H9 (cell line): Measurements from ENCODE around the gene CREB3L2. TPM values are rescaled to one million over a fixed set of nuclear protein-coding genes. Genes with fewer than 3 reads are reported as not detected.
A peak's percentile ranks its signal among the peaks of the same experiment; 100 is the strongest.

Experiments
- DNase-seq: peaks from one replicate; pipeline ENCODE4 v3.0.0-alpha.2; 2017
- H2AFZ ChIP-seq: one replicate; pipeline ENCODE4 v1.6.1; 2013; ENCODE audit warnings: mild to moderate bottlenecking, low read length, control low read depth, moderate library complexity
- H2AK5ac ChIP-seq: 2 replicates; pipeline ENCODE4 v1.6.1; 2013; ENCODE audit warnings: low read length, control low read depth, mixed read lengths; ENCODE audit not compliant: insufficient read length
- H2BK120ac ChIP-seq: one replicate; pipeline ENCODE4 v1.6.1; 2013; ENCODE audit warnings: low read depth, mild to moderate bottlenecking, low read length, control low read depth, inconsistent platforms; ENCODE audit not compliant: poor library complexity, severe bottlenecking
- H2BK12ac ChIP-seq: 2 replicates; pipeline ENCODE4 v1.6.1; 2013; ENCODE audit warnings: low read length, control low read depth, mixed read lengths, low read depth; ENCODE audit not compliant: insufficient read length
- H2BK15ac ChIP-seq: 2 replicates; pipeline ENCODE4 v1.6.1; 2013; ENCODE audit warnings: low read depth, low read length, control low read depth
- H2BK20ac ChIP-seq: one replicate; pipeline ENCODE4 v1.6.1; 2013; ENCODE audit warnings: low read depth, mild to moderate bottlenecking, low read length, control low read depth, inconsistent platforms; ENCODE audit not compliant: poor library complexity, severe bottlenecking
- H2BK5ac ChIP-seq: 2 replicates; pipeline ENCODE4 v1.6.1; 2013; ENCODE audit warnings: low read length, control low read depth, mixed read lengths; ENCODE audit not compliant: insufficient read length
- H3K14ac ChIP-seq: 2 replicates; pipeline ENCODE4 v1.6.1; 2013; ENCODE audit warnings: low read length, control low read depth; ENCODE audit not compliant: insufficient read depth
- H3K18ac ChIP-seq: 2 replicates; pipeline ENCODE4 v1.6.1; 2013; ENCODE audit warnings: low read depth, mild to moderate bottlenecking, mixed read lengths, low read length, control low read depth; ENCODE audit not compliant: insufficient read length
- H3K23ac ChIP-seq: 2 replicates; pipeline ENCODE4 v1.6.1; 2013; ENCODE audit warnings: low read length, control low read depth, mixed read lengths, low read depth; ENCODE audit not compliant: insufficient read length
- H3K23me2 ChIP-seq: 2 replicates; pipeline ENCODE4 v1.6.1; 2013; ENCODE audit warnings: low read depth, mild to moderate bottlenecking, mixed read lengths, low read length, control low read depth; ENCODE audit not compliant: insufficient read length, poor library complexity, severe bottlenecking
- H3K27ac ChIP-seq: 2 replicates; pipeline ENCODE4 v1.5.1; 2013; ENCODE audit warnings: low read length, control low read depth, mixed read lengths, low read depth; ENCODE audit not compliant: insufficient read length
- H3K27me3 ChIP-seq: 2 replicates; pipeline ENCODE4 v1.6.1; 2013; ENCODE audit warnings: low read length, control low read depth, inconsistent platforms; ENCODE audit not compliant: insufficient read depth
- H3K4ac ChIP-seq: 2 replicates; pipeline ENCODE4 v1.6.1; 2013; ENCODE audit warnings: low read depth, mild to moderate bottlenecking, control low read depth, inconsistent platforms, low read length, moderate library complexity
- H3K4me1 ChIP-seq: 2 replicates; pipeline ENCODE4 v1.6.1; 2013; ENCODE audit warnings: low read length, control low read depth, inconsistent platforms; ENCODE audit not compliant: insufficient read depth
- H3K4me2 ChIP-seq: 2 replicates; pipeline ENCODE4 v1.6.1; 2013; ENCODE audit warnings: low read length, control low read depth, mixed read lengths; ENCODE audit not compliant: insufficient read length, insufficient read depth
- H3K56ac ChIP-seq: 2 replicates; pipeline ENCODE4 v1.6.1; 2013; ENCODE audit warnings: low read depth, mild to moderate bottlenecking, mixed read lengths, low read length, control low read depth; ENCODE audit not compliant: insufficient read length
- H3K79me1 ChIP-seq: 2 replicates; pipeline ENCODE4 v1.6.1; 2013; ENCODE audit warnings: low read depth, mild to moderate bottlenecking, moderate library complexity, low read length, control low read depth, inconsistent platforms; ENCODE audit not compliant: insufficient read depth, poor library complexity, severe bottlenecking
- H3K79me2 ChIP-seq: 2 replicates; pipeline ENCODE4 v1.6.1; 2013; ENCODE audit warnings: low read length, control low read depth, inconsistent platforms; ENCODE audit not compliant: insufficient read depth
- H3K9ac ChIP-seq: 2 replicates; pipeline ENCODE4 v1.6.1; 2013; ENCODE audit warnings: low read length, control low read depth, mixed read lengths; ENCODE audit not compliant: insufficient read length; ENCODE audit errors: extremely low read depth
- H3K9me3 ChIP-seq: one replicate; pipeline ENCODE4 v1.6.1; 2013; ENCODE audit warnings: low read depth, low read length, inconsistent platforms; ENCODE audit not compliant: control insufficient read depth
- H3T11ph ChIP-seq: one replicate; pipeline ENCODE4 v1.6.1; 2013; ENCODE audit warnings: mild to moderate bottlenecking, low read length, control low read depth, inconsistent platforms
- H4K20me1 ChIP-seq: one replicate; pipeline ENCODE4 v1.6.1; 2013; ENCODE audit not compliant: control insufficient read depth, insufficient read length, insufficient read depth
- H4K5ac ChIP-seq: 2 replicates; pipeline ENCODE4 v1.6.1; 2013; ENCODE audit warnings: low read depth, mild to moderate bottlenecking, mixed read lengths, low read length, control low read depth; ENCODE audit not compliant: insufficient read length
- H4K8ac ChIP-seq: replicated peaks from 2 replicates; pipeline ENCODE4 v1.6.1; 2013; ENCODE audit warnings: low read length, control low read depth, mixed read lengths, low read depth; ENCODE audit not compliant: insufficient read length
- H4K91ac ChIP-seq: 2 replicates; pipeline ENCODE4 v1.6.1; 2013; ENCODE audit warnings: low read depth, mild to moderate bottlenecking, moderate library complexity, mixed read lengths, low read length, control low read depth; ENCODE audit not compliant: insufficient read length
- H3K27ac Mint-ChIP-seq, 3 experiments: 2 replicates in 2 of 3; 3 replicates in 1 of 3; pipeline ENCODE4 v1.8.0; 2020 to 2021; ENCODE audit warnings: mixed read lengths in 3 of 3, mild to moderate bottlenecking in 1 of 3, moderate library complexity in 1 of 3
- H3K27me3 Mint-ChIP-seq: 2 replicates; pipeline ENCODE4 v1.8.0; 2021; ENCODE audit warnings: low read depth, mild to moderate bottlenecking, moderate library complexity, mixed read lengths
- H3K36me3 Mint-ChIP-seq, 3 experiments: 2 replicates in 2 of 3; 3 replicates in 1 of 3; pipeline ENCODE4 v1.8.0; 2020 to 2021; ENCODE audit warnings: low read depth in 3 of 3, mixed read lengths in 3 of 3; ENCODE audit not compliant: insufficient read depth in 1 of 3
- H3K4me1 Mint-ChIP-seq, 2 experiments: 2 replicates each; pipeline ENCODE4 v1.8.0; 2020; ENCODE audit warnings: mixed read lengths in 2 of 2
- H3K4me3 Mint-ChIP-seq, 2 experiments: 2 replicates in 1 of 2; 3 replicates in 1 of 2; pipeline ENCODE4 v1.8.0; 2020 to 2021; ENCODE audit warnings: mild to moderate bottlenecking in 2 of 2, mixed read lengths in 2 of 2, moderate library complexity in 1 of 2
- H3K9me3 Mint-ChIP-seq, 2 experiments: 2 replicates in 1 of 2; 3 replicates in 1 of 2; pipeline ENCODE4 v1.8.0; 2020; ENCODE audit warnings: mild to moderate bottlenecking in 2 of 2, mixed read lengths in 2 of 2, moderate library complexity in 1 of 2
- CTCF ChIP-seq: fragments of 200-600 bp; sonication (generic); conservative IDR thresholded peaks from 3 replicates; pipeline ENCODE4 v1.8.0; 2021; ENCODE audit warnings: antibody characterized with exemption, mild to moderate bottlenecking
- WGBS: extraction: QIAGEN DNeasy Blood & Tissue Kit; methylation state at CpG from one replicate; pipeline ENCODE4 v1.1.7; 2013; ENCODE audit warnings: missing lambda C conversion rate, low lambda C conversion rate, mixed read lengths; ENCODE audit not compliant: insufficient read length; ENCODE audit errors: extremely low coverage; 5-methylcytosine and 5-hydroxymethylcytosine counted together
- total RNA-seq: library from RNA; stranded (reverse); gene quantifications from 2 replicates; pipeline ENCODE4 v1.2.1, GENCODE V29; 2021

CREB3L2 gene
- total RNA-seq, 1 experiment from 2014 or later: 60.7 TPM

DNA sequence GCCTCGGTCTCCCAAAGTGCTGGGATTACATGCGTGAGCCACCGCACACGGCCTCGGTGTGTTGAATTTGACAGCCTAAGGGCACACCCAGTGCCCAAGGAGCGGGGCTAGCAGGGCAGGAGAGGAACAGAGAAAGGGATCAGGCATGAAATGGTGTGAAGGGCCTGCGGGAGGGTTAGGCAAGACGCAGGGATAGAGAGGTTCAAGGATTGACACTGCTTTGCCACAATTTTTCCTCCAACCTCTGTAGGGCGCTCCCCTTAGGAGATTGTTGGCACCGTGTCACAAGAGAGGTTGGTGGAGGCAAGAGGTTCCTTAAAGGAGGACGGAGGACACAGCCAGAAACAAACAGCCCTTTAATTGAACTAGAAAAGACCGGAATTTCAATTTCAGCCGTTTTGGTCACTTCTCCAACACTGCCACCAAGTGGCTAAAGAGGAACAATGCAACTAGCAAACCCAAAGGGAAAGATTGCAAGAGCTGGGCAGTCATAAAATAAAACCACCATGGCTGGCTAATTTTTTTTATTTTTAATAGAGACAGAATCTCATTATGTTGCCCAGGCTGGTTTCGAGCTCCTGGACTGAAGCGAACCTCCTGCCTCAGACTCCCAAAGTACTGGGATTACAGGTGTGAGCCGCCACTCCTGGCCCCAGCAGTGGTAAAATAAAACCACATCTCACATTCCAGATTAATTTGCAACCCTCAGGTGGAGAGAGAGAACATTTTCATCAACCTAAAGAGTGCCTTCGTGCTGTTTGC is 6.9 kb upstream of the CREB3L2 start:
- no peak overlapping the region for H2AK5ac ChIP-seq
- H3K56ac ChIP-seq: no peak overlapping the region
- no peaks in the 10 kb centered on the region for H3K79me2 ChIP-seq
- no peaks in the 10 kb centered on the region; a peak in 1 of 5 replicates for H3K9me3 Mint-ChIP-seq
- no peak overlapping the region for H2BK5ac ChIP-seq
- no peak overlapping the region for H2BK120ac ChIP-seq
- H3K27me3 ChIP-seq: no peaks in the 10 kb centered on the region
- no peak overlapping the region for H3K4me2 ChIP-seq
- no peaks in the 10 kb centered on the region for H3K36me3 Mint-ChIP-seq
- no peak overlapping the region for H2BK12ac ChIP-seq
- TF ChIP-seq CTCF: peak; percentile 90
- no peak overlapping the region for H3K14ac ChIP-seq
- no peaks in the 10 kb centered on the region for H3K23me2 ChIP-seq
- H3K4ac ChIP-seq: no peak overlapping the region
- H2AFZ ChIP-seq: no peak overlapping the region
- H3K9ac ChIP-seq: no peak overlapping the region
- H3K4me1 Mint-ChIP-seq: peaks cover 10 to 17% of the 10 kb centered on the region in 2 experiments; a peak in 3 of 4 replicates
- H3K9me3 ChIP-seq: no peaks in the 10 kb centered on the region
- H3K27ac ChIP-seq: no peak overlapping the region
- no peaks in the 10 kb centered on the region for H3K27me3 Mint-ChIP-seq
- WGBS: no CpG with 5 or more reads among the region's 17 CpGs
- H4K91ac ChIP-seq: no peak overlapping the region
- peak overlapping the region; percentile 16 for H3K18ac ChIP-seq
- no peak overlapping the region for H3T11ph ChIP-seq
- no peak overlapping the region for H4K5ac ChIP-seq
- peak overlapping the region in 2 of 3 experiments; percentile 82 to 96; a peak in 3 of 7 replicates for H3K27ac Mint-ChIP-seq
- no peak overlapping the region for H4K8ac ChIP-seq
- H3K4me1 ChIP-seq: no peaks in the 10 kb centered on the region
- no peak overlapping the region for H2BK15ac ChIP-seq
- no peak overlapping the region for H3K4me3 Mint-ChIP-seq
- H2BK20ac ChIP-seq: no peak overlapping the region
- H3K79me1 ChIP-seq: no peaks in the 10 kb centered on the region
- DNase-seq: peak; percentile 52
- no peak overlapping the region for H3K23ac ChIP-seq
- no peaks in the 10 kb centered on the region for H4K20me1 ChIP-seq
